Fibroblast of mammary gland (primary cell): ENCODE results near the gene DBN1.

Experiments
- DNase-seq: peaks from one replicate; pipeline ENCODE4 v3.0.0-alpha.2; 2010; ENCODE audit warnings: low read depth
- H3K4me3 ChIP-seq: 2 replicates; pipeline ENCODE4 v1.5.1; 2011; ENCODE audit warnings: low read depth, mild to moderate bottlenecking, low read length, moderate library complexity; ENCODE audit not compliant: control insufficient read depth
- CTCF ChIP-seq: conservative IDR thresholded peaks from 2 replicates; pipeline ENCODE4 v1.5.1; 2011; ENCODE audit warnings: low read depth, low read length, inconsistent platforms; ENCODE audit not compliant: control insufficient read depth, insufficient read depth

Gene DBN1

GRCh38 chr5:177473443-177474001, at the start of gene DBN1:
Gene DBN1, minus strand, starts transcription at chr5:177473634. Its CDS starts 113 bp downstream, at chr5:177473521.
- peak; percentile 28 for DNase-seq
- peak within 1 kb of the TSS; percentile 75 for H3K4me3 ChIP-seq
- no peak for TF ChIP-seq CTCF

- peak; percentile 14 for TF ChIP-seq CTCF
- no peak overlapping the region for H3K4me3 ChIP-seq
These were observed 47.6 kb upstream of the DBN1 start for GRCh38 chr5:177520916-177521513.

GRCh38 chr5:177520271-177520670, 46.8 kb upstream of the DBN1 start:
- no peak for TF ChIP-seq CTCF
- no peak overlapping the region for H3K4me3 ChIP-seq
- no peak for DNase-seq

More at GRCh38 chr5:177520916-177521513, 47.6 kb upstream of the DBN1 start:
- no peak for DNase-seq

- no peak for DNase-seq
- no peak for TF ChIP-seq CTCF
- no peak overlapping the region for H3K4me3 ChIP-seq
These were observed 46.2 kb upstream of the DBN1 start for GRCh38 chr5:177519463-177520235.

- TF ChIP-seq CTCF: no peak
These were observed 43.5 kb upstream of the DBN1 start, which contains the start of gene DDX41 for GRCh38 chr5:177516601-177517568. Gene DDX41, minus strand, starts transcription at chr5:177516961. Its CDS starts 16 bp downstream, at chr5:177516945.

GRCh38 chr5:177515580-177515979, 42.1 kb upstream of the DBN1 start:
- no peak for TF ChIP-seq CTCF
- peak overlapping the region; percentile 94 for H3K4me3 ChIP-seq
- no peak for DNase-seq

More at GRCh38 chr5:177516601-177517568, 43.5 kb upstream of the DBN1 start, which contains the start of gene DDX41:
- peak; percentile 99 for DNase-seq
- peak within 1 kb of the TSS; percentile 94 for H3K4me3 ChIP-seq
